ENCODE results near the gene SERPINE3. TPM values are rescaled to one million over a fixed set of nuclear protein-coding genes. Genes with fewer than 3 reads are reported as not detected.

The SERPINE3 gene
- total RNA-seq, 2 experiments from 2014 or later, result not detected

DNA sequence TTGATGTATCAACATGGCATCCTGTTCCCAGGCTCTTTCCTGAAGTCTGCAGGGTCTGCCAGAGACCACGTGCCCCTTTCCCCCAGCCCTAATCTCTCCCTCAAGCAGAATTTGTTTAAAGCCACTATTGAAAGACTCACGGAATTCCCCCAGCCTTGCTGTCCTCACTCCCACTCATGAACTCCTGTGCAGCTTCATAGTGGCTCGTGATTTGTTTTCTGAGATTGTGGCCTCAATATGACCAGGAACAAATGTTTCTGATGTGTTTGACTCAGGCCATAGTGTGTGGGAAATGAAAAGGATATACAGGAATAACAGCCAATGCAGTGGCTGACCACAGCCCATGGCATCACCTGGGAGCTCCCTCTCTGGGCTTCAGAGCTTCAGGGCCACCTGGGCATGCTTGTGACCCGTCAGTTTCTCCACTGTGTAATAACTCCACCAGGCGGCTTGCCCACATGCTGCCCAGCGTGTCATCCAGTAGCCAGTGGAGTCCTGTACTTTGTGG is 8.1 kb upstream of the SERPINE3 start:
- H3K4me3 Mint-ChIP-seq, result no peak overlapping the region
- H3K4me1 Mint-ChIP-seq (ENCODE audit: low read depth), result peaks cover 18% of the 10 kb centered on the region
- H3K36me3 Mint-ChIP-seq, result no peaks in the 10 kb centered on the region
- ChIA-PET POLR2A (no interaction called here), CTCF (no interaction called here)
- DNase-seq, result peak; percentile 24
- intact Hi-C loops (cut with micrococcal nuclease), result no loop called here
- H3K27me3 Mint-ChIP-seq, result no peaks in the 10 kb centered on the region
- no peaks in the 10 kb centered on the region for H3K9me3 Mint-ChIP-seq
- H3K27ac Mint-ChIP-seq, result no peak overlapping the region

DNA sequence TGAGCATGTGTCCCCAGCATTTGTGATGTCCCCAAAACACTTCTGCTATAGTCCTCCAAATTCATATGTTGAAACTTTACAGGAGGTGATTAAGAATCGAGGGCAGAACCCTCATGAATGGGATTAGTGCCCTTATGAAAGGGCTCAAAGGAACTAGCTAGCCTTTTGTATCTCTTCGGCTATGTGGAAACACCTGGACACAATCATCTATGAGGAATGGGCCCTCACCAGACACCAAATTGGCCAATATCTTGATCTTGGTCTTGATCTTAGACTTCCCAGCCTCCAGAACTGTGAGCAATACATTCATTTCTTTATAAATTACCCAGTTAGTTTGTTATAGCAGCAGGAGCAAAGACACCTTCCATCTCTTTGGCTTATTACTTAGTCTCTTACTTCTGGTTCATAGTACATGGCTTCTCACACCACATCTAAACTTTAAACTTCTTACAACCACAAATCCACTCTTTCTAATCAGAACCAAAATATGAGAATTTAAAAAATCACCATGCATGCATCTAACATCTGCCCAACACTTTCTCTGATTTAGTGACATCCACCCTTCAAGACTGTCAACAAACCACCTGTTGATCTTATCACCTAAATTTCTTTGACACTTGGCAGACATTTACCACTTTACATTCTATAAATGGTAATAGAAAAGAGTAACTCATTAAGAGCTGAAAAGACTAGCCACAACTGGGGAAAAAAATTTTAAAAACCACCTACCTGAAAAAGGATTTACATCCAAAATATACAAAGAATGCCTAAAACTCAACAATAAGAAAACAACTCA is 6.7 kb upstream of the SERPINE3 start:
- Mint-ChIP-seq H3K27ac (no peak overlapping the region), H3K9me3 (no peaks in the 10 kb centered on the region), H3K4me3 (no peak overlapping the region), H3K36me3 (no peaks in the 10 kb centered on the region), H3K27me3 (no peaks in the 10 kb centered on the region), H3K4me1 (ENCODE audit: low read depth) (peaks cover 18% of the 10 kb centered on the region)
- CTCF ChIA-PET, result no interaction called here
- DNase-seq, result no peak
- POLR2A ChIA-PET, result no interaction called here
- intact Hi-C loops (cut with micrococcal nuclease), result no loop called here

- Mint-ChIP-seq H3K9me3 (no peaks in the 10 kb centered on the region), H3K4me3 (no peak overlapping the region), H3K27me3 (no peaks in the 10 kb centered on the region), H3K36me3 (no peaks in the 10 kb centered on the region), H3K27ac (no peak overlapping the region), H3K4me1 (ENCODE audit: low read depth) (peaks cover 18% of the 10 kb centered on the region)
- DNase-seq, result no peak
- ChIA-PET POLR2A (no interaction called here), CTCF (no interaction called here)
- intact Hi-C loops (cut with micrococcal nuclease), result no loop called here
These were observed 6.1 kb upstream of the SERPINE3 start for GRCh38 chr13:51333421-51333820.

DNA sequence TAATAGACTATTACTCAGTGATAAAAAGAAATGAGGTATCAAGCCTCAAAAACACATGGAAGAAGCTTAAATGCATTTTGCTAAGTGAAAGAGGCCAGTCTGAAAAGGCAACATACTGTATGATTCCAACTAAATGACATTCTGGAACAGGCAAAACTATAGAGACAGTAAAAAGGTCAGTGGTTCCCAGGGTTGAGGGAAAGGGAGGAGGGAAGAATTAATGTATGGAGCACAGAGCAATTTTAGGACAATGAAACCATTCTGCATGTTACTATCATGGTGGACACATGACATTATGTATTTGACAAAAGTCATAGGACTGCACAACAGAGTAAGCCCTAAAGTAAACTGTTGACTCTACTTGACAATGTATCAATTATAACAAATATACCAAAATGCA is 5.7 kb upstream of the SERPINE3 start:
- peaks cover 18% of the 10 kb centered on the region for H3K4me1 Mint-ChIP-seq (ENCODE audit: low read depth)
- DNase-seq, result no peak
- intact Hi-C loops (cut with micrococcal nuclease), result no loop called here
- no peak overlapping the region for H3K4me3 Mint-ChIP-seq
- no peaks in the 10 kb centered on the region for H3K9me3 Mint-ChIP-seq
- H3K27me3 Mint-ChIP-seq, result no peaks in the 10 kb centered on the region
- H3K27ac Mint-ChIP-seq, result no peak overlapping the region
- ChIA-PET POLR2A (no interaction called here), CTCF (no interaction called here)
- no peaks in the 10 kb centered on the region for H3K36me3 Mint-ChIP-seq

DNA sequence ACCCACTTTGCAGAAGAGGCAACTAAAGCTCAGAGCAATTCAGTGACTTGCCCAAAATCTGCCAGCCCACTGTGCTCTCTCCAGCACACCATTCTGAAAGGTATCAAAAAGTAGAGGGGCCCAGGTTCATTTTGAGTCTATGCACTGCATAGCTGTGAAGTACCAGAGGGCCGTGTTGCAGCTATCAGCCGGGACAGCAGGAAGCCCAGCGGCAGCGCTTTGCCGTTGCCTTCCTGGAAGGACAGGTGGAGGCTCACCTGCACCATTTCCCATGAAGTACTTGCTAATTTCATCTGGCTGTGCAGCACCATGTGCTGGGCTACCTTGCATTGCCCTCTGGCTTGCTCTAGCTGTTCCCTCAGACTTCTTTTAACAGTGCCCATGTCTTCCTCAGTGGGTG is 2.7 kb upstream of the SERPINE3 start:
- H3K9me3 Mint-ChIP-seq, result no peaks in the 10 kb centered on the region
- ChIA-PET CTCF (interaction anchor here (1.2 kb wide), 1 partner anchor 50 kb away, joined by 6 read pairs; no protein-coding TSS in a partner anchor), POLR2A (no interaction called here)
- intact Hi-C loops (cut with micrococcal nuclease), result no loop called here
- peaks cover 7% of the 10 kb centered on the region for H3K4me1 Mint-ChIP-seq (ENCODE audit: low read depth)
- H3K4me3 Mint-ChIP-seq, result no peak overlapping the region
- no peaks in the 10 kb centered on the region for H3K36me3 Mint-ChIP-seq
- H3K27ac Mint-ChIP-seq, result no peak overlapping the region
- DNase-seq, result no peak
- H3K27me3 Mint-ChIP-seq, result no peaks in the 10 kb centered on the region

DNA sequence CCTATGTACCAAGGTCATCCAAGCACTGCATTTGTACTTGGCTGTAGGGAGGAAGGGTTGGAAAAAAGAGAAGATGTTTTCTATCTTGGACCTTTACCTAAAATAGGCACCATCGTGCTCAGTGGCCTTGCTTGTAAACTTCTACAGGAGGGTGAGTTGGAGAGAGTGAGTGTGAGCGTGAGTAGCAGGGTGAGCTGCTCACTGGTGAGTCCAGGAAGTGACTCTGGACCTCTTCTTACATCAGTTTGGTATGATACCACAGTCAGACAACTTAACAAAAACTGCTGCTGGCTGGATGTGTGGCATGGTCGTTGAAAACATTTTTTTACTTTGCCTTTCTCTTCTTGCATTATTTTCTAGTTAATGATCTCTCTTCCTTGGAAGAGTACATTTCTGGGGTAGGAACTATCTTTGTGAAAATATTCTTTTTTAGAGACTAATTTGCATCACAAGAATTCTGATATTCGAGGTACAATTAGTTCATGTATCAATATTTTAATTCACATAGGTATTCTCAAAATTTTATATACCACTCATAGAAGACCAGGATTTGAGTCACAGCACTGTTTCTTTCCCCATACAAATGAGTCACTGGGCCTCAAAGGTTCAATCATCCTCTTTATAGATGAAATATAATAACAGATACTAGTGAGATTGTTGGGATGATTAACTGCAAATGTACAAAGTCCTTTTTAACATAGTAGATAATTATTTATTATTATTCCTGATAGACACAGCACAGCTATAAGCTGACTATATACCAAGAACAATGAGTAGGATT is 651 bp downstream of the SERPINE3 start:
- CTCF ChIA-PET, result interaction anchor here (1.4 kb wide), 1 partner anchor 505 kb away, joined by 3 read pairs; the partner anchor contains the start of gene TMEM272
- DNase-seq, result no peak
- Mint-ChIP-seq H3K9me3 (no peaks in the 10 kb centered on the region), H3K4me3 (no peak overlapping the region), H3K4me1 (ENCODE audit: low read depth) (no peaks in the 10 kb centered on the region), H3K27ac (no peak overlapping the region), H3K27me3 (no peaks in the 10 kb centered on the region), H3K36me3 (no peaks in the 10 kb centered on the region)
- intact Hi-C loops (cut with micrococcal nuclease), result no loop called here
- POLR2A ChIA-PET, result no interaction called here

GRCh38 chr13:51341232-51341631 is 1.7 kb downstream of the SERPINE3 start:
- no peak overlapping the region for H3K4me3 Mint-ChIP-seq
- no peaks in the 10 kb centered on the region for H3K27me3 Mint-ChIP-seq
- H3K36me3 Mint-ChIP-seq, result no peaks in the 10 kb centered on the region
- no peaks in the 10 kb centered on the region for H3K9me3 Mint-ChIP-seq
- intact Hi-C loops (cut with micrococcal nuclease), result no loop called here
- ChIA-PET CTCF (interaction anchor here (0.8 to 1.4 kb wide), 2 partner anchors 55 to 504 kb away, joined by 3 read pairs; partner anchors contain the start of gene TMEM272), POLR2A (interaction anchor here (1.1 kb wide), 1 partner anchor 15 kb away, joined by 4 read pairs; no protein-coding TSS in a partner anchor)
- no peak overlapping the region for H3K27ac Mint-ChIP-seq
- no peaks in the 10 kb centered on the region for H3K4me1 Mint-ChIP-seq (ENCODE audit: low read depth)
- DNase-seq, result no peak

- CTCF ChIA-PET, result interaction anchor here (0.8 kb wide), 1 partner anchor 55 kb away, joined by 3 read pairs; no protein-coding TSS in a partner anchor
- Mint-ChIP-seq H3K4me1 (ENCODE audit: low read depth) (no peaks in the 10 kb centered on the region), H3K36me3 (no peaks in the 10 kb centered on the region), H3K27ac (no peak overlapping the region), H3K9me3 (no peaks in the 10 kb centered on the region), H3K4me3 (no peak overlapping the region), H3K27me3 (no peaks in the 10 kb centered on the region)
- intact Hi-C loops (cut with micrococcal nuclease), result no loop called here
- POLR2A ChIA-PET, result interaction anchor here (1.1 kb wide), 1 partner anchor 15 kb away, joined by 4 read pairs; no protein-coding TSS in a partner anchor
- no peak for DNase-seq
These were observed 2.3 kb downstream of the SERPINE3 start for GRCh38 chr13:51341791-51342190.

DNA sequence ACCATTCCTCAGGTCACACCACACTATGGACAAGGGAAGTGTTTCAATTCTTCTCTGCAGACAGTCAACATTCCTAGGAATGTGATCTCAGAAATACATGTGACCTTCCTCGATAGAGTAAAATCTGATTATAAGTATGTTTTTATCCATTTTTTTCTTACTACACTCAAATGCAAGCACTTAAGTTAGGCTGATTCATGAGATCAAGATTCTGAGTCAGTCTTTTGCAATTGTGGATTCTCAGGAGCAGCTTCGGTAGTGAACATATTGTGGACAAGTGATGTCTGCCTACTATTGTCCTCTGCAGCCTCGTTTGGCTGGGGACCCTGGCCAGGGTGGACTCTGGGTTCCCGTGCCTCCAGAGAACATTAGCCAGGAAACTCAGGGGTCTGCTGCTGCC is 3.2 kb downstream of the SERPINE3 start:
- Mint-ChIP-seq H3K27ac (no peak overlapping the region), H3K4me3 (no peak overlapping the region), H3K36me3 (no peaks in the 10 kb centered on the region), H3K9me3 (no peaks in the 10 kb centered on the region), H3K27me3 (no peaks in the 10 kb centered on the region), H3K4me1 (ENCODE audit: low read depth) (no peaks in the 10 kb centered on the region)
- POLR2A ChIA-PET, result no interaction called here
- intact Hi-C loops (cut with micrococcal nuclease), result no loop called here
- CTCF ChIA-PET, result no interaction called here
- DNase-seq, result no peak

- CTCF ChIA-PET, result no interaction called here
- Mint-ChIP-seq H3K27me3 (no peaks in the 10 kb centered on the region), H3K4me1 (ENCODE audit: low read depth) (no peaks in the 10 kb centered on the region), H3K36me3 (no peaks in the 10 kb centered on the region), H3K9me3 (no peaks in the 10 kb centered on the region), H3K4me3 (no peak overlapping the region), H3K27ac (no peak overlapping the region)
- POLR2A ChIA-PET, result no interaction called here
- intact Hi-C loops (cut with micrococcal nuclease), result no loop called here
- no peak for DNase-seq
These were observed 4.0 kb downstream of the SERPINE3 start for GRCh38 chr13:51343475-51343874.

DNA sequence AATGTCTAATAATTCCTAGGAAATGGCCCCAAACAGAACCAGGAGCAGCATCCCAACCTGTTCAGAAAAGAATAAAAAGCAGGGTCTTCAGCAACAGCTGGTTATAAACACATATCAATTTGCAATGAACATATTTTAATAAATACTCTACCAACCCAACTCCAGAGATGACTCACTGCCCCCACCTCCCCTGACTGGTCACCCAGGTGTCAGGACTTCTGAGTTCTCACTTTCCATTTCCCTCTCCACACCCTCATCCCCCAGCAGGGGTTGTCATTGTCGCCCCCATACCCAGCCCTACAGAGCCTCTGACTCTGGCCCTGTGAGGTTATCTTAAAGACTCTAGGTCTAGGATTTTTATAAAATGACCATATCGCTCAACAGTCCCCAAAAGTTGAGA is 6.9 kb downstream of the SERPINE3 start:
- POLR2A ChIA-PET, result interaction anchor here (0.6 kb wide), 1 partner anchor 858 kb away, joined by 3 read pairs; no protein-coding TSS in a partner anchor
- Mint-ChIP-seq H3K9me3 (peaks cover 2% of the 10 kb centered on the region), H3K27me3 (no peaks in the 10 kb centered on the region), H3K27ac (no peak overlapping the region), H3K4me1 (ENCODE audit: low read depth) (no peaks in the 10 kb centered on the region), H3K4me3 (no peak overlapping the region), H3K36me3 (no peaks in the 10 kb centered on the region)
- CTCF ChIA-PET, result no interaction called here
- intact Hi-C loops (cut with micrococcal nuclease), result no loop called here
- DNase-seq, result no peak

- POLR2A ChIA-PET, result no interaction called here
- H3K27ac Mint-ChIP-seq, result no peak overlapping the region
- DNase-seq, result no peak
- intact Hi-C loops (cut with micrococcal nuclease), result no loop called here
- CTCF ChIA-PET, result no interaction called here
- H3K4me1 Mint-ChIP-seq (ENCODE audit: low read depth), result no peaks in the 10 kb centered on the region
- no peaks in the 10 kb centered on the region for H3K27me3 Mint-ChIP-seq
- H3K9me3 Mint-ChIP-seq, result peaks cover 2% of the 10 kb centered on the region
- H3K36me3 Mint-ChIP-seq, result peaks cover 2% of the 10 kb centered on the region
- no peak overlapping the region for H3K4me3 Mint-ChIP-seq
These were observed 7.6 kb downstream of the SERPINE3 start for GRCh38 chr13:51347099-51347498.
